ENCODE measurements around the gene PRSS36. TPM values are rescaled to one million over a fixed set of nuclear protein-coding genes. Genes with fewer than 3 reads are reported as not detected.

The PRSS36 gene
- total and polyA plus RNA-seq, 9 donors: 0.28 to 2.1 (median 1.1) TPM; not detected in 2

GRCh38 chr16:31186176-31186575 is 36.3 kb upstream of the PRSS36 start:
- peaks cover 16% of the 10 kb centered on the region for H3K4me1 ChIP-seq (ENCODE audit: insufficient read depth)
- H3K36me3 ChIP-seq: no peaks in the 10 kb centered on the region
- no peak overlapping the region for H3K27ac ChIP-seq
- 33 to 42% (median 37%) methylated on average over 7 of the region's 7 CpGs for WGBS, 3 donors
- TF ChIP-seq CTCF (IDR thresholded peaks at IDR 0.05) (no peak), EP300 (IDR thresholded peaks at IDR 0.05) (no peak), POLR2A (IDR thresholded peaks at IDR 0.05) (no peak)
- no peak overlapping the region for H3K4me3 ChIP-seq
- no peaks in the 10 kb centered on the region for H3K27me3 ChIP-seq
- DNase-seq: no peak
- intact Hi-C loops (cut with DNase I): loop anchor here in 2 of 4 donors (10.0 kb wide), 5 partner anchors 51 to 519 kb away; partner anchors contain the start of genes PRSS53 (in 1 of the 2) and PRSS8 (in 1 of the 2)
- H3K9me3 ChIP-seq: no peaks in the 10 kb centered on the region

- no peaks in the 10 kb centered on the region for H3K9me3 ChIP-seq
- no peak overlapping the region for H3K27ac ChIP-seq
- no peaks in the 10 kb centered on the region for H3K27me3 ChIP-seq
- H3K36me3 ChIP-seq: no peaks in the 10 kb centered on the region
- H3K4me1 ChIP-seq (ENCODE audit: insufficient read depth): peaks cover 16% of the 10 kb centered on the region
- WGBS, 3 donors: 45 to 53% (median 52%) methylated on average over 5 of the region's 5 CpGs
- no peak for DNase-seq
- TF ChIP-seq EP300 (IDR thresholded peaks at IDR 0.05) (no peak), CTCF (IDR thresholded peaks at IDR 0.05) (no peak), POLR2A (IDR thresholded peaks at IDR 0.05) (no peak)
- intact Hi-C loops (cut with DNase I): loop anchor here in 2 of 4 donors (10.0 kb wide), 5 partner anchors 51 to 519 kb away; partner anchors contain the start of genes PRSS53 (in 1 of the 2) and PRSS8 (in 1 of the 2)
- no peak overlapping the region for H3K4me3 ChIP-seq
Measured at GRCh38 chr16:31185339-31185738, 35.5 kb upstream of the PRSS36 start.

- 89% methylated on average over 14 of the region's 14 CpGs for WGBS, 3 donors
- H3K9me3 ChIP-seq: no peaks in the 10 kb centered on the region
- H3K27me3 ChIP-seq: no peaks in the 10 kb centered on the region
- H3K27ac ChIP-seq: no peak overlapping the region
- peaks cover 16% of the 10 kb centered on the region for H3K4me1 ChIP-seq (ENCODE audit: insufficient read depth)
- no peak for DNase-seq
- no peaks in the 10 kb centered on the region for H3K36me3 ChIP-seq
- intact Hi-C loops (cut with DNase I): loop anchor here in 2 of 4 donors (5.0 to 10.0 kb wide), 6 partner anchors 50 to 520 kb away; partner anchors contain the start of genes PRSS53 (in 1 of the 2), PRSS8 (in 1 of the 2) and ZNF843 (in 1 of the 2)
- H3K4me3 ChIP-seq: no peak overlapping the region
- TF ChIP-seq POLR2A (IDR thresholded peaks at IDR 0.05) (no peak), CTCF (IDR thresholded peaks at IDR 0.05) (no peak), EP300 (IDR thresholded peaks at IDR 0.05) (no peak)
Measured at GRCh38 chr16:31184888-31185287, 35.0 kb upstream of the PRSS36 start.

- TF ChIP-seq POLR2A (IDR thresholded peaks at IDR 0.05) (no peak), CTCF (IDR thresholded peaks at IDR 0.05) (no peak), EP300 (IDR thresholded peaks at IDR 0.05) (no peak)
- H3K9me3 ChIP-seq: no peaks in the 10 kb centered on the region
- H3K36me3 ChIP-seq: no peaks in the 10 kb centered on the region
- intact Hi-C loops (cut with DNase I): loop anchor here in 2 of 4 donors (5.0 to 10.0 kb wide), 6 partner anchors 49 to 521 kb away; partner anchors contain the start of genes PRSS53 (in 1 of the 2), PRSS8 (in 1 of the 2) and ZNF843 (in 1 of the 2)
- no peak for DNase-seq
- no peak overlapping the region for H3K27ac ChIP-seq
- WGBS, 3 donors: 52 to 55% (median 52%) methylated on average over 10 of the region's 10 CpGs
- no peak overlapping the region for H3K4me3 ChIP-seq
- H3K4me1 ChIP-seq (ENCODE audit: insufficient read depth): peaks cover 16% of the 10 kb centered on the region
- H3K27me3 ChIP-seq: no peaks in the 10 kb centered on the region
Measured at GRCh38 chr16:31183432-31184428, 33.9 kb upstream of the PRSS36 start.
